ENCODE measurements around the gene AQP1. TPM values are rescaled to one million over a fixed set of nuclear protein-coding genes. Genes with fewer than 3 reads are reported as not detected.

AQP1 gene
- total RNA-seq, 1 experiment from 2014 or later: 0.15 TPM

GRCh38 chr7:30924624-30925023 is 13.0 kb downstream of the AQP1 start:
- H3K4me1 Mint-ChIP-seq: peaks cover 0 to 5% of the 10 kb centered on the region in 2 experiments; a peak in 2 of 4 replicates
- Histone ChIP-seq H2BK5ac (ENCODE audit: insufficient read length, low read length) (no peak overlapping the region), H4K8ac (replicated peaks; ENCODE audit: insufficient read length, low read depth, low read length) (no peak overlapping the region), H3K4me2 (ENCODE audit: insufficient read depth, insufficient read length, low read length) (no peak overlapping the region), H3K23ac (ENCODE audit: insufficient read length, low read depth, low read length) (no peak overlapping the region), H2BK12ac (ENCODE audit: insufficient read length, low read depth, low read length) (no peak overlapping the region), H3K9me3 (ENCODE audit: control insufficient read depth, low read depth, low read length) (no peaks in the 10 kb centered on the region), H3K4ac (ENCODE audit: low read depth, low read length) (no peak overlapping the region), H3K23me2 (ENCODE audit: insufficient read length, low read depth, low read length, poor library complexity, severe bottlenecking) (no peaks in the 10 kb centered on the region), H3K79me2 (ENCODE audit: insufficient read depth, low read length) (no peaks in the 10 kb centered on the region), H3K27me3 (ENCODE audit: insufficient read depth, low read length) (no peaks in the 10 kb centered on the region), H4K91ac (ENCODE audit: insufficient read length, low read depth, low read length) (no peak overlapping the region), H4K5ac (ENCODE audit: insufficient read length, low read depth, low read length) (no peak overlapping the region), H3K9ac (ENCODE audit: extremely low read depth, insufficient read length, low read length) (no peak overlapping the region), H2BK15ac (ENCODE audit: low read depth, low read length) (no peak overlapping the region), H3K14ac (ENCODE audit: insufficient read depth, low read length) (no peak overlapping the region), H3K4me1 (ENCODE audit: insufficient read depth, low read length) (no peaks in the 10 kb centered on the region), H2BK120ac (ENCODE audit: low read depth, low read length, poor library complexity, severe bottlenecking) (no peak overlapping the region), H3K79me1 (ENCODE audit: insufficient read depth, low read depth, low read length, poor library complexity, severe bottlenecking) (no peaks in the 10 kb centered on the region), H2AFZ (ENCODE audit: low read length) (no peak overlapping the region), H3K18ac (ENCODE audit: insufficient read length, low read depth, low read length) (no peak overlapping the region), H2AK5ac (ENCODE audit: insufficient read length, low read length) (no peak overlapping the region), H4K20me1 (ENCODE audit: control insufficient read depth, insufficient read depth, insufficient read length) (no peaks in the 10 kb centered on the region), H3K56ac (ENCODE audit: insufficient read length, low read depth, low read length) (no peak overlapping the region), H3K27ac (ENCODE audit: insufficient read length, low read depth, low read length) (no peak overlapping the region), H2BK20ac (ENCODE audit: low read depth, low read length, poor library complexity, severe bottlenecking) (no peak overlapping the region), H3T11ph (ENCODE audit: low read length) (no peak overlapping the region)
- H3K4me3 Mint-ChIP-seq: no peak overlapping the region
- TF ChIP-seq CTCF (conservative IDR thresholded peaks at IDR 0.05): no peak
- H3K27ac Mint-ChIP-seq: no peak overlapping the region
- H3K27me3 Mint-ChIP-seq (ENCODE audit: low read depth): peaks cover 33% of the 10 kb centered on the region
- DNase-seq: peak; percentile 8
- no peaks in the 10 kb centered on the region; a peak in 1 of 5 replicates for H3K9me3 Mint-ChIP-seq
- H3K36me3 Mint-ChIP-seq (ENCODE audit: insufficient read depth in 1 of 3, low read depth in 3 of 3): no peaks in the 10 kb centered on the region

All from H9 (cell line).